ENCODE results near the gene CCL8. TPM values are rescaled to one million over a fixed set of nuclear protein-coding genes. Genes with fewer than 3 reads are reported as not detected.

Gene CCL8
- not detected in 2 replicates for total RNA-seq

GRCh38 chr17:34319039-34319483 lies at the start of gene CCL8:
TSS of gene CCL8 (plus strand) at chr17:34319435. CDS start at chr17:34319502, 67 bp downstream.

DNA sequence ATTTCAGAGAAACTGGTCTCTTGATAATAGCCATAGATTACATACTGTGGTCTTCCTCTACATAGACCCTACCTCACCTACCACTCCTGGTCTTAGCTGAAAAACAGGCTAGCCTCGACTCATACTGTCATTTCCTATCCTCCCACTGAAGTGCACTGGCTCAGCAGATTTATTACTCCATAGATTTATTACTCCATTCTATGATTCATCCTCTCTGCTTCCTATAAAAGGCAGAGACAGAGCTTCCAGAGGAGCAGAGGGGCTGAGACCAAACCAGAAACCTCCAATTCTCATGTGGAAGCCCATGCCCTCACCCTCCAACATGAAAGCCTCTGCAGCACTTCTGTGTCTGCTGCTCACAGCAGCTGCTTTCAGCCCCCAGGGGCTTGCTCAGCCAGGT lies 49.3 kb upstream of the CCL8 start, which contains the start of gene CCL7:
CCL7 (plus strand) TSS at position 253 of the 400 bp plus-strand sequence; CDS start at position 323, 70 bp downstream.

DNA sequence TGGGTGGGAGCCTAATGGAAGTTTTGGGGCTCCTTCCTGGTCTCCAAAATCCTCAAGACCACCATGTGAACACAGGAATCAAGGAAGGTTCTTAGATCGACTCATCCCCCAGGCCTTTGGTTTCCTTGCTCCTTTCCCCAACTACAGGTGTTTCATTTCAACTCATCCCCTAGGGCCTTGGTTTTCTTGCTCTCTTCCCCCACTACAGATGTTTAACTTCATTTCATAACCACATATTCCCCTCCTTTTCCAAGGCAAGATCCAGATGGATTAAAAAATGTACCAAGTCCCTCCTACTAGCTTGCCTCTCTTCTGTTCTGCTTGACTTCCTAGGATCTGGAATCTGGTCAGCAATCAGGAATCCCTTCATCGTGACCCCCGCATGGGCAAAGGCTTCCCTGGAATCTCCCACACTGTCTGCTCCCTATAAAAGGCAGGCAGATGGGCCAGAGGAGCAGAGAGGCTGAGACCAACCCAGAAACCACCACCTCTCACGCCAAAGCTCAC lies 33.9 kb upstream of the CCL8 start, which contains the start of gene CCL11:
CCL11 (plus strand) TSS at position 457 of the 507 bp plus-strand sequence. CDS start 67 bp downstream, outside the sequence.

GRCh38 chr17:34356194-34356593 lies 37.0 kb downstream of the CCL8 start, which contains the start of gene CCL13:
TSS of gene CCL13 (plus strand) at chr17:34356480. CDS start at chr17:34356527, 47 bp downstream.

DNA sequence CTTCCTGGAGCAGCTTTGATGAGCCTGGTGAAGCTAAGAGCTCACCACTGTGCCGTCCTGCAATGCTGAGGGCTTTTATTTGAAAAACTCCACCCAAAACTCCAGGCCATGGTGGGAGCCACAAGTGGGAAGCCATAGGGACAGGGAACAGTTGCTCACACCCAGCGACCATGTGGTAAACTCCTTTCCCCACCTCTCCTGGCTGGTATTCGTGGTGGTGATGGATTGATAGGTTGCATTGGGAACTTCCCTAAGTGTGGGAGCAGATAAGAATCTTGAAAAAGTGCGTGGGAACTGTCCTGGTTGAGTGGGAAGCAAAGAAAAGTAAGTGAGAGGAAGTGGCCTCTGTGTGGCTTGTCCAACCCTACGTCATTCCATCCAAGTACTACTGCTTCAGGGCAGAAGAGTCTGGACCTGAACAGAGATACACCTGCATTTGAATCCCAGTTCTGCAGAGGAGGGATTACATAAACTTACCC lies 44.0 kb downstream of the CCL8 start, which contains the start of gene CCL1:
CCL1 (minus strand) TSS at position 51 of the 479 bp plus-strand sequence. CDS start 72 bp downstream, outside the sequence.

Other genes with a start within 250 kb of the CCL8 start
- 14.7 and 32.3 TPM in 2 replicates for gene CCL2, start 64.2 kb upstream of the CCL8 start, total RNA-seq
- 5.2 and 5.3 TPM in 2 replicates for gene CCL7, start 49.2 kb upstream of the CCL8 start, total RNA-seq
- not detected in 2 replicates for gene CCL11, start 33.7 kb upstream of the CCL8 start, total RNA-seq
- not detected in 2 replicates for gene CCL13, start 37.0 kb downstream of the CCL8 start, total RNA-seq
- not detected in 2 replicates for gene CCL1, start 43.8 kb downstream of the CCL8 start, total RNA-seq

Measured in myometrial cell (primary cell).